Adrenal gland (tissue), 12 donors: ENCODE data around the gene PRKCH. TPM values are rescaled to one million over a fixed set of nuclear protein-coding genes. Genes with fewer than 3 reads are reported as not detected.

ENCODE experiments used
- DNase-seq, 7 donors: peaks; one replicate each; pipeline ENCODE4 v3.0.0-alpha.2; 2019 to 2020
- H3K27ac ChIP-seq, 5 donors: fragments of 200-600 bp; sonication (generic) in 4 of 5; 1 replicate in 3 of 5; 2 replicates in 2 of 5; pipeline versions ENCODE4 v1.5.1 to v1.8.0; 2016 to 2020; ENCODE audit warnings: mild to moderate bottlenecking in 1 of 5
- H3K27me3 ChIP-seq: fragments of 200-600 bp; 2 replicates; pipeline ENCODE4 v1.8.0; 2021
- H3K36me3 ChIP-seq, 2 donors: fragments of 200-600 bp; replicated peaks in 1 of 2; 1 replicate in 1 of 2; 2 replicates in 1 of 2; pipeline versions ENCODE4 v1.5.1 to v1.8.0; 2018 to 2022
- H3K4me1 ChIP-seq, 2 donors: fragments of 200-600 bp; replicated peaks in 1 of 2; 1 replicate in 1 of 2; 2 replicates in 1 of 2; pipeline versions ENCODE4 v1.5.1 to v1.8.0; 2018 to 2021
- H3K4me3 ChIP-seq, 4 donors: fragments of 200-600 bp; sonication (generic) in 3 of 4; one replicate each; pipeline ENCODE4 v1.5.1; 2016 to 2018
- H3K9me3 ChIP-seq, 3 donors: fragments of 200-600 bp; sonication (generic) in 1 of 3; replicated peaks in 1 of 3; 1 replicate in 2 of 3; 2 replicates in 1 of 3; pipeline versions ENCODE4 v1.5.1 to v1.8.0; 2016 to 2021
- POLR2A ChIP-seq, 2 donors: fragments of 450-650 bp; IDR thresholded peaks; one replicate each; pipeline ENCODE4 v1.6.1; 2017; ENCODE audit warnings: antibody characterized with exemption in 2 of 2, mild to moderate bottlenecking in 2 of 2, moderate library complexity in 1 of 2
- WGBS, 4 donors: extraction: QIAGEN DNeasy Blood & Tissue Kit in 2 of 4; methylation state at CpG; one replicate each; pipeline versions ENCODE4 v1.1.5 to v1.1.7; 2013 to 2017; 5-methylcytosine and 5-hydroxymethylcytosine counted together
- intact Hi-C, 2 donors: fragments of 100-400 bp; cut with DNase I; formaldehyde crosslinking; loops; one replicate each; pipeline versions ENCODE4 v1.14.1 to v1.15.0; 2022 to 2023
- polyA plus RNA-seq, 3 donors: library from polyadenylated mRNA; stranded (reverse); fragments of 200-250 nt in 2 of 3; fragments of 350-450 nt in 1 of 3; fragmentation: Illumina TruSeq in 1 of 3; extraction: RNeasy Lipid Tissue Mini Kit (QIAGEN cat#74804) in 1 of 3; gene quantifications; one replicate each; pipeline ENCODE4 v1.2.3, GENCODE V29; 2013 to 2014
- total RNA-seq, 9 donors: library from RNA; depleted of rRNA in 4 of 9; stranded (reverse); fragments of >200 nt in 4 of 9; fragments of 120-200 nt in 1 of 9; fragmentation: NEBNext Ultra II Directional in 1 of 9; extraction: Animal tissue kit (Norgen Biotek cat#: 25700) in 1 of 9; gene quantifications; one replicate each; pipeline versions ENCODE4 v1.1.0 to v1.2.4, GENCODE V29; 2013 to 2023
- TF ChIP-seq, protein P1 (sequence below), 6 experiments: fragments of 450-650 bp in 4 of 6; fragments of 200-600 bp in 2 of 6; sonication (generic) in 1 of 6; IDR thresholded peaks; 1 replicate in 5 of 6; 2 replicates in 1 of 6; pipeline versions ENCODE4 v1.5.1 to v1.8.0; 2016 to 2021; ENCODE audit warnings: antibody characterized with exemption in 6 of 6, mild to moderate bottlenecking in 2 of 6, moderate library complexity in 1 of 6
- donor health status: healthy with polysubstance abuse.
- donor health status: Bipolar disorder and iron deficiency.
- donor health status: DM: yes; HTN: yes; CAD: no.
- donor health status: DM: no; HTN: no; CAD: no.
- donor health status: DM: no; HTN: no; CAD: no.
- donor health status: DM: yes; HTN: yes; CAD: no.

PRKCH gene
- total and polyA plus RNA-seq, 12 donors = 7.8 to 28.1 (median 17.0) TPM

DNA sequence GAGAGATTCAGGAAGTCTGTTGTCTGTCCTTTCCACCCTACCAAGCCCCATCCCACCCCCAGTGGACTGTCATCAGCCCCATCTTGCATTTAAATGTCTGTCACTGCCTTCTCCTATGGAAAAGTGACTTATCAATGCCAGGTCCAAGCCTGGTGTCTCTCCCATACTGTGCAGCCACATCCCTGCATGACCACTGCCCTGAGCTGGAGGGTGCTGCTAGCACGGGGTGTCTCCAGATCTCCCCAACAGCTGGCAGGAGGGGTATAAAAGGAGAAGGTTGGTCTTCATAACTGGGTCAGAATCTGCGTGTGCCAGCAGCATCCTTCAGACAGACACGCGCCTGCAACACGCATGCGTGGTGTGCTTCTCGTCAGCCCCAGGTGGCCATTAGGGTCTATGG lies 219.6 kb downstream of the PRKCH start:
- TF ChIP-seq, protein P1, sequence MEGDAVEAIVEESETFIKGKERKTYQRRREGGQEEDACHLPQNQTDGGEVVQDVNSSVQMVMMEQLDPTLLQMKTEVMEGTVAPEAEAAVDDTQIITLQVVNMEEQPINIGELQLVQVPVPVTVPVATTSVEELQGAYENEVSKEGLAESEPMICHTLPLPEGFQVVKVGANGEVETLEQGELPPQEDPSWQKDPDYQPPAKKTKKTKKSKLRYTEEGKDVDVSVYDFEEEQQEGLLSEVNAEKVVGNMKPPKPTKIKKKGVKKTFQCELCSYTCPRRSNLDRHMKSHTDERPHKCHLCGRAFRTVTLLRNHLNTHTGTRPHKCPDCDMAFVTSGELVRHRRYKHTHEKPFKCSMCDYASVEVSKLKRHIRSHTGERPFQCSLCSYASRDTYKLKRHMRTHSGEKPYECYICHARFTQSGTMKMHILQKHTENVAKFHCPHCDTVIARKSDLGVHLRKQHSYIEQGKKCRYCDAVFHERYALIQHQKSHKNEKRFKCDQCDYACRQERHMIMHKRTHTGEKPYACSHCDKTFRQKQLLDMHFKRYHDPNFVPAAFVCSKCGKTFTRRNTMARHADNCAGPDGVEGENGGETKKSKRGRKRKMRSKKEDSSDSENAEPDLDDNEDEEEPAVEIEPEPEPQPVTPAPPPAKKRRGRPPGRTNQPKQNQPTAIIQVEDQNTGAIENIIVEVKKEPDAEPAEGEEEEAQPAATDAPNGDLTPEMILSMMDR (IDR thresholded peaks at IDR 0.05) = no peak
- TF ChIP-seq POLR2A (IDR thresholded peaks at IDR 0.05) = no peak
- no peaks in the 10 kb centered on the region for H3K27me3 ChIP-seq
- peaks cover 37% of the 10 kb centered on the region in 2 donors for H3K4me1 ChIP-seq
- 76 to 91% (median 85%) methylated on average over 5 to 7 of the region's 7 CpGs for WGBS, 4 donors
- no peak overlapping the region for H3K4me3 ChIP-seq
- no peaks in the 10 kb centered on the region for H3K36me3 ChIP-seq
- H3K9me3 ChIP-seq = no peaks in the 10 kb centered on the region
- intact Hi-C loops = no loop called here
- no peak overlapping the region for H3K27ac ChIP-seq
- DNase-seq = peak in 1 of 7 donors; percentile 8

DNA sequence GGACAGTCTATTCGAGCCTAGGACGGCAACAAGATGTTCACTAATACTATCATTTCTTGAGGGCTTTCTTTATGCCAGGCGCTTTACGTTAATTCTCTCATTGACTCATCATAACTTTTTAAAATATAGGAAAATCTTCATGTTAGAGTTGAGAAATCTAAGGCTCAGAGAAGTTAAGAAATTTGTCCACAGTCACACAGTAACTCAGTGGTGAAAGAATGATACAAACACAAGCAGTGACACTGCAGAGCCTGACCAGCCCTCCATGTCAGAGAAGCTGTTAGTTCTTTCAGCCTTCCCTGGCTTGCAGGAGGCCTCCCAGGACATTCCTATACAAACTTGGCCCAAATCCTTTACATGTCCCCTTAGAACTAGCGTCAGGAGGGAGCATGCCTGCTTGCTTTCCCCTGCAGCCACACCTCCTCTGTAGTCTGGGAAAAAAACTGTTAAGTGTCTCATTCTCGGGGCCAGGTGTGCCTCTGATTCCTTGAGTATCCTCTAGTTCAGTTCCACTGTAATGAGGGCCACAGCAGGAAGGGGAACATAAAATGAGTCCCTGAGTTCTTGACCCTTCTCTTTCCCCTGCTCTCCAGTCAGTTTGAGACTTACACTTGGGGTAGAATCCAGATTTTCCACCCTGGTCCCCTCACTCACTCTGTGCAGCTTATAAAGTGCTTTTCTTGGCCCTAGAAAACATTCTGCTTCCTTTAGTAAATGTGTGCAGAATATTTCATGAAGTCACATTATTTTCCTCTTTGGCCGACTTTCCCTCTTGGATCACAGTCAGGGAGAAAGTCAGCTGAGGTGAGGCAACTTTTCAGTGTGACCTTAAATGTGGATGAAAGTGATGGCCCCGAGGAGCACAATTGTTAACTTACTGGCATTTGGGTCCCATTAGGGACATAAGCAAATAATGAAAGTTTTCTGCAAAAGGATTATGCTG lies 221.7 kb downstream of the PRKCH start:
- Histone ChIP-seq H3K4me1 (peaks cover 28 to 30% of the 10 kb centered on the region in 2 donors), H3K4me3 (no peak overlapping the region), H3K9me3 (no peaks in the 10 kb centered on the region), H3K27me3 (no peaks in the 10 kb centered on the region), H3K27ac (peak overlapping the region; percentile 27 to 85 (median 75)), H3K36me3 (no peaks in the 10 kb centered on the region)
- 57 to 68% (median 62%) methylated on average over 8 of the region's 8 CpGs for WGBS, 4 donors
- TF ChIP-seq POLR2A (IDR thresholded peaks at IDR 0.05) = no peak
- TF ChIP-seq, protein P1 (IDR thresholded peaks at IDR 0.05) = no peak
- intact Hi-C loops = no loop called here
- peak in 5 of 7 donors; percentile 54 to 73 (median 60) for DNase-seq

DNA sequence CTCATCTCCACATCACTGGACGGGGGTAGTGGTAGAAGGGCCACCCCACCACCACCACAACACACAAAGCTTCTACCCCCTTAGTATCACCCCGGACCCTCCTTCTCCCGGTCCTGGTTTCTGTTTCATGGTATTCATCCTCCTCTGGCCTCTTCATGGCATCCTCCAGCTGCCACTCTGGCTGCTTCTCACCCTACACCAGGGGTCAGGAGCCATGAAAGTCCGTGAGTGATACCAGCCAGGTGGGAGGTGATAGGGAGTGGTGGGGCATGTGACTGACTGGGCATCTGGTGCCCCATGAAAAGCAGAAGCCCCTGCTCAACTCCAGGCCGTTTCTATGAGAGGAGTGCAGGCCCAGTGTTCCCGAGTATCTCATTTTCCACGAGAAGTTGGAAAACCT lies 222.6 kb downstream of the PRKCH start:
- Histone ChIP-seq H3K9me3 (no peaks in the 10 kb centered on the region), H3K36me3 (no peaks in the 10 kb centered on the region), H3K27me3 (no peaks in the 10 kb centered on the region), H3K4me1 (peaks cover 22% of the 10 kb centered on the region in 2 donors), H3K4me3 (no peak overlapping the region), H3K27ac (peak overlapping the region in 3 of 5 donors; percentile 75 to 85 (median 79))
- no peak for DNase-seq
- WGBS, 4 donors = 86 to 94% (median 94%) methylated on average over 7 of the region's 7 CpGs
- intact Hi-C loops = no loop called here
- TF ChIP-seq, protein P1 (IDR thresholded peaks at IDR 0.05) = no peak
- TF ChIP-seq POLR2A (IDR thresholded peaks at IDR 0.05) = no peak

DNA sequence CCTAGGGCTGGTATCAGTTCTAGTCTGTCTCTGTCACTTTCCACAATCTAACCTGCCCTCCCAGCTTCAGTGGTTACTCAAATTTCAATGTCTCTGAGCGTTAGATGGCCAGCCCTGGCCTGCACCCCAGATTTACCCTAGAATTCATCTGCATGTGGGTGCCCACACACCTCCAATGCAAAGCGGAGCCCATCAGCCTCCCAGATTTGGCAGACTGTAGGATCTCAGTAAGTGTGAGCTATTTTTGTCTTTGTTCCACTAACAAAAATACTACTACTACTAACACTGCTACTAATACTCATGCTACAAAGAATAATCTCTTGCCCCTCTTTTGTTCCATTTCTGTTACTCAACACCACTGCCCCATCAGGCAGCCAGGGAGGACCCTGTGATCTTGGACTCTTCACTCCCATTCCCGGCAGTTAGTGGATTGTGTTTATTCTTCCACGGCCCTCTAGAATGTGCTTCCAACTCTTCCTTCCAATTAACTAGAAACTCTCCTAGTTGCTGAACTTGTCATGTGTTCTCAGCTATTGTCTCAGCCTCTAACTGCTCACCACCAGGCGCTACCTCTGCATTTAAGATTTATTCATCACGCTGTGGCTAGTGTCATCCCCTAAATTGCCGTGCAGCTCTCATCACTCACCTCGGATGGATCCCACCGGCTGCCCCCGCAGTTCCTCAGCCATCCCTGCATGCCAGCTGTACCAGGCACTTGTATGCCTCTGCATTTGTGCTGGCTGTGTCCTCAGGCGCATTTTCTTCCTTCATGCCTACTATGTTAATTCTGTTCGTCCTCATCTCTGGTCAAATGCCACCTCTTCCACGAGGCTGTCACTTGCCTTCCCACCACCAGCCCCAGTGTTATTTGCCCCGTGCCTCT lies 223.3 kb downstream of the PRKCH start:
- WGBS, 4 donors = 91 to 95% (median 93%) methylated on average over 14 of the region's 14 CpGs
- intact Hi-C loops = no loop called here
- Histone ChIP-seq H3K4me3 (no peak overlapping the region), H3K36me3 (no peaks in the 10 kb centered on the region), H3K27me3 (no peaks in the 10 kb centered on the region), H3K9me3 (no peaks in the 10 kb centered on the region), H3K4me1 (peaks cover 18 to 20% of the 10 kb centered on the region in 2 donors), H3K27ac (peak overlapping the region in 2 of 5 donors; percentile 75 to 85)
- DNase-seq = peak in 1 of 7 donors; percentile 13
- no peak for TF ChIP-seq POLR2A (IDR thresholded peaks at IDR 0.05)
- TF ChIP-seq, protein P1 (IDR thresholded peaks at IDR 0.05) = no peak
